DMS 273 (cell line): ENCODE results near the gene TOX2.

Source experiments
- DNase-seq: peaks from one replicate; lab custom pipeline; 2025; ENCODE audit not compliant: unreplicated experiment; lab: John Stamatoyannopoulos, UW

TOX2 gene

DNA sequence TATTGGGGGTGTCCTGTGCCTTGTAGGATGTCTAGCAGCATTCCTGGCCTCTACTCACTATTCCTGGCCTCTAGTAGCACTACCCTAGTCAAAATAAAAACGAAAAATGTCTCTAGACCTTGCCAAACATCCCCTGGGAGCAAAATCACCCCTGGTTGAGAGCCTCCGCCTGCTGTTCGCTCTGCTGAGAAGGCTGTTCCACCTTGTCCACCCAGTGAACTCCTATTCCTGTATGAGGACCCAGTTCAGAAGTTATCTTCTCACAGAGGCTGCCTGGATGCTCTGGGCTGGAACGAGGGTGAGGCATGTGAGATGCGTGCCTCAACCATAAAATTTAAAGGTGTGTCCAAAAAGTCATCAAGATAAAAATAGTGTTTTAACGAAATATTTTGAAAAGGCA, 101.9 kb downstream of the TOX2 start:
- no peak for DNase-seq

DNA sequence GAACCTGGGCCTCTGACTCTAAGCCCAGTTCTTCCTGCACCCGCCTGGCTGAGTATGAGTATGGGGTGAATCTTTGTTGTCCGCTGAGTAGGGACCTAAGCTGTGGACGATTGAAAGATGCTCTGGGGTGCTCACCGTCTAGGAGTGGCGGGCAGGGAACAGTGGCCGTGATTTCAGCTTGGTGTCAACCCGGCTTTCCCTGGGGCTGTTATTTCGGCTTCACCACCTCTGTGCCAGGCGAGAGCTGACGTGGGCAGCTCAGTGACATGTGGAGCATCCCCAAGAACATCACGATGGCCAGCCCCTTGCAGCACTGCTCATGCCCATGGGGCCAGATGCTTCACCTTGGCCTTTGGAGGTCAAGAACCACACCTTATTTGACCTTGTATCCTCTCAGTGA, 102.6 kb downstream of the TOX2 start:
- no peak for DNase-seq

DNA sequence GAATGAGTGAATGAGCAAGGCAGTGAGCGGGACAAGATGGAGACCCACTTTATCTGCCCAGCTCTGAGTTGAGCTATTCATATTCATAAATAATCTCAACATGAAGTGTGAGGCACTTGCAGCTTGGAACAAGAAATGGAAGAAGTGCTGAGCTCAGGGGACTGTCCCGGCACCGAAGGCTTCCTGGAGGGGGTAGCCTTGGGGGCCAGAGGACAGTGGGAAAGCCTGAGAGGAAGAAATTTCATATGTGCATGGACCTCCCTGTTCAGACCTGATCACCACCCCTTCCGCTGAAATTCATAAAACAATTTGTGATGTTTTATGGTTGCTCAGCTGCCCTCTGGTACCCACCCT, 103.2 kb downstream of the TOX2 start:
- DNase-seq = no peak

DNA sequence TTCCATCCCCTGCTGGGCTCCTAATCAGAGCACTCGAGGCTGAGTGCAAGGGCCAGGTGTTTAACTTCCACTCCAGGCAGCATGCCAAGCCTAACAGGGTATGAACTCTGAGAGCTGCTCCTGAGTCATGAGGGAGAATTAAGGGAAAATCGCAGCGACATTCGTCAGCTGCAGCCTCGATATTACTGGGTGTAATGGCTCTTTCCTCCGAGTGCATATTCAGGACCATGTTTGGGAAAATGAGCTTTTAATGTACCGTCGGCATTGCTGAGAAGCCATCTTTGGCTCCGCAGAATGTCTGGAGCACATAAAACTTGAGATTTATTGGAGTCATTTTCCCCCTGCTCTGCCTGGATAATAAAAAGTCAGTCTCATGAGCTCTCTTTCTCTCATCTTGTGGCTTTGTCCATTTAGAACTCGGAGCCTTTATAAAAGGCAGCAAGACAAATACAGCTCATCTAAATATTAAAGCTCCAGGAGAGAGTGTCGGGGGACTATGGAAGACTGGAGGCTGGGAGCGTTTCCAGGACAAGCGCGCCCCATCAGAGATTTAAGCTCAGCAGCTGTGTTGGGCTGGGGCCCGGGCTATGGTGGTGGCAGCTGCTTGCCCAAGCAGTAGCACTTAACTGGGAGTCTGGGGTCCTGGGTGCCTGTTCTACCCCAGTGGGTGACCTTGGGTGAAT, 103.7 kb downstream of the TOX2 start:
- peak; percentile 93 for DNase-seq

DNA sequence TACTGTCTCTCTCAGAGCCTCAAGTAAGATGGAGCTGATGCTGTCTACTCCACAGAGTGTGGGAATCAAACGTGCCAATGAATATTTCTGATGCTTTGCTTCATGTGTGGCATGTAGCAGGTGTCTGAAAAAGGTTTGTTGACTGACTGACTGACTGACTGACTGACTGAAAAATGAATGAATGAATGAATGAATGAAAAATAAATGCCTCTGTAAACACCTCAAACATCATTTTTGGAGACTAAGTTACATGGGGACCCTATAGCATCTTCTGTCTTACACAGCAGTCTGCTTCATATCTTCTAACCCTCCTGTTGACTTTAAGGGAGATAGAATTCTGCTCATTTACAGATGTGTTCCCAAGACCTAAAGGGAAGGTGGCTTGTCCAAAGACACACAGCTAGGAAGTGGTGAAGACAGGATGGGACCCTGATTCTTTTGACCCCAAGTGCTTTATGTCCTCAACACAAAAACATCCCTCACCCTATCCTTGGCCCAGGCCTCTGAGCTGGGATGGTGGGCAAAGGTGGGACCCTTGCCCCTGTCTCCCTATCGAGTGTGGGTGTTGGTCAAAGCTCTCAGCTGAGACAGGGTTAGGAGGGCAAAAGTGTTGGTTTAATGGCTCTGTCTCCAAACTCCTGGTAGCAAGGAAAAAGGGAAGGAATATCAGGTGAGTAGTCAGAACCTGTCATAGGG, 104.4 kb downstream of the TOX2 start:
- no peak for DNase-seq

DNA sequence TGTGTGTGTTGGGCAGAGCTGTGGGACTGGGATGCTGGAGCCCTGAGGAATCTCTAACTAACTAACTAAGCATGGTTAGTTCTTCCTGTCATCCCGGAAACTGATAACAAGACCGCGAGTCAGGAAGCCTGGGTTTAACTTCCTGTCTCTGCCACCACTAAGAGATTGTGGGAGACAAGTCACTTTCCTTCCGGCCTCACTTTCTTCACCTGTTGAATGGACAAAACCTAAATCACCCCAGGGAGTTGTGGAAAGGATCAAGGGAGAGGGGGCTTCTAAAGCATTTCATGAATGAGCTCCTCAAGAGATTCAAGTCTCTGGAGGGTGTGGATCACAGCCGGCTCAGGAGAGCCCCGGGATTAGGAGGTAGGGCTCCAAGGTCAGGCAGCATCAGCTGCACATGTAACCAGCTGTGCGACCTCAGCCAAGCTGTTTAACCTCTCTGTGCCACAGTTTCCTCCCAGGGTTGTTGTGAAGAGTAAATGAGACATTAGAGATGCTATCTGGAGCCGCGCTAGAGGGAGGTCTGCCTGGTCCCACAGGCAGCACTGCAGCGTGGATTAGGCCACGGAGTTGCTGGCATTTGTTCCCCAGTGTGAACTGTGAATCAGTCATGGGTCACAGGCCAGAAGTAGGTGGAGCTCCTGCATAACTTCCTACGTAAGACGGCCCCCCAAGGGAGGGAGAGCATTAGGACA, 105.1 kb downstream of the TOX2 start:
- no peak for DNase-seq

DNA sequence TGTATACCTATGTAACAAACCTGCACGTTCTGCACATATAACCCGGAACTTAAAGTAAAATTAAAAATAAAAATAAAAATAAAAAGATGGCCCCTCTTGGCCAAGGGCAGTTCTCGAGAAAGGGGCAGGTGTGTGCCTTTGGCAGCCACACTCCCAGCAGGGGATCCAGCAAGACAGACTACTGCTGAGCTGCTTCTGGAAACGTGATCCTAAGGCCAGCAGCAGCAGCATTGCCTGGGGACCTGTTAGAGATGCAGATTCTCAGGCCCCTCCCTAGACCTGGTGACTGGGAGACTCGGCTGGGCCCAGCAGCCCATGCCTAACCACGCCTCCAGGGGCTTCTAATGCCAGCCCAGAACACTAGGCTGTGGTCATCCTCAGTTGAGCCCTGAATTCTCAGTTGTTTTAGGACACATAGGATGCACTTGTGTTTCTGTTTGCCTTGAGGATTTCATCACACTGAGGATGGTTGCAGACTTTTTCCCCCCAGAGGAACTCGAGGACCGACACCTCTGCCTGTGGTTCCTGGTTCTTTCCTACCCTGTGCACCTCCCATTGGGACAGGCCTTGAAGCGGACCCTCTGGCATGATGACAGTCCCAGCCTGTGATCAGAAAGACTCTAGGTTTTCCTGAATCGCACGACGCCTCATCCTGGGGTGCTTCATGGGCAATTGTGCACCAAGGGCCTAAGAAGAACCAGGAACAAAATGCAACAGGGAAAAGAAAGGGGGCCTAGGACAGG, 105.9 kb downstream of the TOX2 start:
- no peak for DNase-seq

DNA sequence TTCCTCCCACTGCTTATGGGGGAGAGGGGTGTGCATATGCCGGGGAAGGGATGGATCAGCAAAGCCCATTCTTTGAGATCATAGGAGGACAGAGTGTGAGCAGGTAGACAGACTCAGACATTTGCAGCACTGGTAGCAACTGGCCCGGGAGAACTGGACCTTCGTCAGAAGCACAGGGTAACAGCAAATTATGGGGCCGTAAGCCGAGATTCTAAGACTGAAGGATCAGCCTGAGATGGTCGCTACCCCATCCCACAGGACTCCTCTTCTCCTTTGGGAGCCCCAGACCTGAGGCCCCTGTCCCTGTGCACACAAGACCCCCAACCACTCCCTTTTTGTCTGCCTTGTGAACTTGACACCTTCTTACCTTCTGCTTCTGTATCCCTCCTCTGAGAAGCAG, 106.5 kb downstream of the TOX2 start:
- DNase-seq = no peak

DNA sequence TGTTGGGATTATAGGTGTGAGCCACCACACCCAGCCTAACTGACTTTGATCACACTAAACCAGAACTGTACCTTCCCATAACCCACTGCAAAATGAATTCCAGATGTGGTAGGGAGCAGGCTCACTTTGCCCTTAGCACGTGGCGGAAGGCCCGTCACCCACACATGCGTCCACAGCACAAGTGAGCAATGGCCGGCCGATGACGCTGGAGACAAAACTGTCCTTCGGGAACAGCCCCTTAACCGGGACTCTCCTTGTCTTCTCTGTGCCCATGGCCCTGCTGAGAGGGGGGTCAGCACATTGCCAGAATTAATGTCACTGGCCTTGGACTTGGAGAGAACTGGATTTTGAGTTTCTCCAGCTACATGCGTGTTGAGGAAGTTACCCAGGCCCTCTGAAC, 107.2 kb downstream of the TOX2 start:
- DNase-seq = no peak

DNA sequence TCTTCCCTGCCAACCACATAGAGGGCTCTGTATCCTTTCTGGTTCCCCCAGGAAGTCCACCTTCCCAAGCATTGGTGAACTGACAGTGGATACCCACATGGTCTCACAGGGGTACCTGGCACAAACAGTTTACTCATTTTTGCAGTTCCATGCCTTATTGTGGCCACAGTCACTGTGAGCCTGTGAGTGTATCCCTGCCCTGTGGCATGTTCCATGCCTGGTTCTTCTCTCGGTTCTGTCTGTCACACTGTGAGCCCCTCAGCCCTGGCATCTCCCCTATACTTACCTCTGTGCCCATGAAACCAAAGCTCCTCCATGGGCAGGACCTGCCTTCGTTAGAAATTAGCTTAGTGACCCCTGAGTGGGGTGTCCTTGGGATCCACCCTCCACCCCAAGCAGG, 107.8 kb downstream of the TOX2 start:
- DNase-seq = no peak

DNA sequence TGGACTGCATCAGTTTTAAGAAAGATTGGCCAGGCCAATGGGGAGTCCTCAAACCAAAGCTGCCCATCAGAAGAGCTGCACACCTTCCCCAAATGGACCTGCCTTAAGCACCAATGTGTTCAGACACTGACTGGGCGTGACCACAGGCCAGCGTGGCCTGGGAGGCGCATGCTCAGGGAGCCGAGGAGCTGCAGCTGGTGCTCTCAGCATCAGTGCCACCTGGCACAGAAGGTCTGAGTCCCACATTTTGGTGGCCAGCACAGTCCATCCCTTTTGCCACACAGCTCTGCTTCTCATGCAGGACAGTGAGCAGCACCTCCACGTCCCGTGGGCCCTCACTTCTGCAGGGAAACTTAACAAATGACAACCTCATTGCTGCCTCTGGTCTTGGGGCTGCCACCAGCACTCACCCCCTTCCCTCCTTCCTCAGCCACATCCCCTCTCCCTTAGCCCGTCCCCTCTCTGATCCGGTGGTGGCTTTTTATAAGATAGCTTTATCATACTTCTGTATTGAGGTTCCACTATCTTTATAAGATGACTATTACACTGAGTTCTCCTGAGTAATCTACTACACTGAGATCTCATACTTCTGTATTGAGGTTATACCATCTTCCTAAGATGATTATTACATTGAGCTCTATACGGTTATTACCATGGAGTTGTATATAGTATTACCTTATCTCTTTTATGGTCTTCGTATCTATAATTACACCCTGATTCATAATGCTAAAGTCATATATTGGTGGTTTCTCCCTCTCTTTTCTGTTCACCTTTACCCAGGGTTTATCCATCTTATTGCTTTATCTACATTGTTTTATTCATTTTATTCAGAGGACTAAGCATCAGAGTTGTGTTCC, 109.1 kb downstream of the TOX2 start:
- DNase-seq = no peak

DNA sequence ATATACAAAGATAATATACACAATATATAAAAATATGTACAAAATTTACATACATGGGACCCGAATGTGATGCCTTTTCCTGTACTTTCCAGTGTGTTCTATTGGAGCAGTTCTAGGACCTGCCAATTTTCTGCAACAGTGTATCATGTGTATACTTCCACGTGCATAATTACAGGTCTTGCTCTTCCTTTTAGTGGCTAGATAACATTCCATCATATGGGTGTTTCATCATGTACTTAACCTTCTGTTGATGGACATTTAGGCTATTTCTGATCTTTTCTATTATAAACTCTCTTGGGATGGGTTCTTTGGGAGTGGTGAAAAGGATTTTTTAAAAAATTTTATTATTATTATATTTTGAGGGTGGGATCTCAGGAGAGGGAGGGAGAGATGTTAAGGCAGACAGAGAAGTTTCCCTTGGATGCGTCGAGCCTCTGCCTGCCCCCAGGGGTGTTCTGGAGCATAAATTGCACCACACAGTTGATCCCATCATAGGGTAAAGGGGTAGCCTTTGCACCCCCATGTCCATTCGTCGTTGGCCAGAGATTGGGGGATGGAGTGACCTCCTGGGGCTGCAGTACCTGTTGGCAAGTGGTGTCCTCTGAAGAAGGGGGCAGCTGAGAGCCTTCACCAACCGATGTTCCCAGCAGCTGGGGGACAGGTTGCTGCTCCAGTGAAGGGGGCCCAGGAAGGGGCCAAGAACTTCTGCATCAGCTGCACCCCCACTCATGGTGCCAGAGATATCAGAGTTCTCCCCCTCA, 110.3 kb downstream of the TOX2 start:
- no peak for DNase-seq

DNA sequence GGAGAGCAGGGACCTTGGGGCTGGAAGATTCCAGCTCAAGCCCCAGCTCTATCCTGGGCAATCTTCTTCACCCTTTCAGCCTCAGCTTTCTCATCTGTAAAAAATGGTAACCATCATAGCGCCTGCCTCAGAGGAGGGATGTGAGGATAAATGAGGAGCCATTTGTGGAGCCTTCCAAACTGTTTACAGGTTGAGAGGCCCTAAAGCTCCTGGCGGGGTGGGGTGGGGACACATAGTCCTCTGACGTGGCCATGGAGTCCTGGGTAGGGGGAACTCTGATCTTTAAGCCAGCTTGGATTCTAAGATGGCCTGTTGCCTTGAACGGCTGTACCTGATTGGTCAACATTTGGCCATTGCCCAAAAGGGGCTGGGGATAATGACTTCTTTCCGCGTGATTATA, 111.1 kb downstream of the TOX2 start:
- no peak for DNase-seq

DNA sequence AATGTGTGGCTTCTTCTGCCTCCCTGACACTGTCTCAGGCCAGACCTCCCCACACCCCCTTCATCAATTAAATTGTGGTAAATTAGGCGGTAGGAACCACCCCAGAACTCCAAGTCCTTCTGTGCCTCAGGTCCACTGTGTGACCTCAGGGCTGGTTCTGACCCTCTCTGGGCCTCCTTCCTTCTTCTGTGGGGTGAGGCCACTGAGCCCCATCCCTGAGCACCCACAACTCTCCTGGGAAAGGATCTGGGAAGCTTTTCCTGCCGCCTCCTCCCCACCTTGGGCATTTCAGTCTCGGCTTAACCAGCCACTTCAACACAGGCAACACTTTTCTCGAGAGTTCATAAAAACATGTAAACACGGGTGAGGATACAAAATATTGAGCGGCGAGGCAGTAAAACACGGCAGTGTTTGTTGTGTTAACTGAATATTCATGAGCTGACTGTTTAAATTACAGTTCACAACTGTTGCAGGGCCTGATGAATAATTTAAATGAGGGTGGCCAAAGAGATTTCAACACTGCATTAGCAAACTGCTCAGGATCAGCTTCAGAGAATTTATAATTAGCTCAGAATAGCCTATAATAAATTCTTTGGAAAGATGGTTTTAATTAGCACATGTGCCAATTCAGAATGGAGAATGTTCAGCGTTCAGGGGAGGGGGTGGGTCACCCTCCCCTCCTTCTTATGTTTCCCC, 112.1 kb downstream of the TOX2 start:
- peak; percentile 34 for DNase-seq

DNA sequence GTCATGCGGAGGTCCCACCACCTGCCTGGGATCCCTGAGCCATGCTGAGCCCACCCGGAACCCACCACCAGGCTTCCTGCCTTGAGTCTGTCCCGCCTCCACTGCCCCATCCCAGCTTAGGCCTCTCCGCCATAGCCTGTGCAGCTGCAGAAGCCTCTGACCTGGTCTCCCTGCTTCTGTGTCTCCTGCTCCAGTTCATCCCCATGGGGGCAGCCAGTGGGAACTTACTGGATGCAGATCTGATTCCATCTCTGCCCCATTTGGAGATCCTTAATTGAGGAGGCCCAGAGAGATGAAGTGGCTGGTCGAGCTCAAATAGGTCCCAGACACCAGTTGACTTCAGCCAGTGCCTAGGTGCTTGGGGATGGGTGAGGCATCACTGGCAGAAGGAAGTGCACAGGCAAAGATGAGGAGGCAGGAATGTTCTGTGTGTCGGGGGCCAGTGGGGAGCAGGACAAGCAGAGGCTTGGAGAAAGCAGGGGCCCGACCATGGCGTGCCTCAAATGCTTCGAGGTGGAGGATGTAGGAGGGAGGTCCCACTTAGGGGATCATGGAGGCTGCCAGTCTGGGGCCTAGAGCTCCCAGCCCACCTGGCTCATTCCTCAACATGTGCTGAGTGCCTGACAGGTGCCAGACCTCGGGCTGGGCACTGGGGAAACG, 112.8 kb downstream of the TOX2 start:
- DNase-seq = no peak

DNA sequence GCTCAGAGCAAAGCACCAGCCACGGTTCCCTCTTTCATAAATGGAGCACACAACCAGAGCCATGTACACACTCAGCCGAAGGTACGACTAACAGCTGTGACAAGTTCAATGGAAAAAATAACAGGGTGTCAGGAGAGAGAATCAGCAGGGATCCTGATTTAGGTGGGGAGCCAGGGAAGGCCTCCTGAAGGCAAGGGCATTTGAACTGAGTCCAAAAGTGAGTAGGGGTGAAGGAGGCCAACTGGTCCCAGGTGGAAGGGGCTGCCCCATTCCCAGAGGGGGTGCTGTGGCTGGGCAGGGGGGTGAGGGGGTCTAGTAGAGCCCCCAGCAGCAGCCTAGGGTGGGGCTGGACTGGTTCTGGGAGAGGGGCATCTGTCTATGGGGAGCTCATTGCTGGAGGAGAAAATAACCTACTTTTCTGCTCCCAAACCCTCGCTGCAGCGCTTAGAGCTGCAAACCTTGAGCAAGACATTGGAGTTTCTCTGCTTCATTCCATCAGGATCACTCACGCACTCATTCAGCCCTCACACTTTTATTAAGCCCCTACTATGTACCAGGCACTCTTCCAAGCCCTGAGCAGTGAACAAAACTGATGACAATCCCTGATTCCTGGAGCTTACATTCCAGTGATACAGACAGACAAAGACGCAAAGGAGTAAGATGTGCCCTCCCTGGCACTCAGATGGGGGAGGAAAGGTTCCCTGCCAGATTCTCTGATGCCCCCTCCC, 113.5 kb downstream of the TOX2 start:
- DNase-seq = no peak

DNA sequence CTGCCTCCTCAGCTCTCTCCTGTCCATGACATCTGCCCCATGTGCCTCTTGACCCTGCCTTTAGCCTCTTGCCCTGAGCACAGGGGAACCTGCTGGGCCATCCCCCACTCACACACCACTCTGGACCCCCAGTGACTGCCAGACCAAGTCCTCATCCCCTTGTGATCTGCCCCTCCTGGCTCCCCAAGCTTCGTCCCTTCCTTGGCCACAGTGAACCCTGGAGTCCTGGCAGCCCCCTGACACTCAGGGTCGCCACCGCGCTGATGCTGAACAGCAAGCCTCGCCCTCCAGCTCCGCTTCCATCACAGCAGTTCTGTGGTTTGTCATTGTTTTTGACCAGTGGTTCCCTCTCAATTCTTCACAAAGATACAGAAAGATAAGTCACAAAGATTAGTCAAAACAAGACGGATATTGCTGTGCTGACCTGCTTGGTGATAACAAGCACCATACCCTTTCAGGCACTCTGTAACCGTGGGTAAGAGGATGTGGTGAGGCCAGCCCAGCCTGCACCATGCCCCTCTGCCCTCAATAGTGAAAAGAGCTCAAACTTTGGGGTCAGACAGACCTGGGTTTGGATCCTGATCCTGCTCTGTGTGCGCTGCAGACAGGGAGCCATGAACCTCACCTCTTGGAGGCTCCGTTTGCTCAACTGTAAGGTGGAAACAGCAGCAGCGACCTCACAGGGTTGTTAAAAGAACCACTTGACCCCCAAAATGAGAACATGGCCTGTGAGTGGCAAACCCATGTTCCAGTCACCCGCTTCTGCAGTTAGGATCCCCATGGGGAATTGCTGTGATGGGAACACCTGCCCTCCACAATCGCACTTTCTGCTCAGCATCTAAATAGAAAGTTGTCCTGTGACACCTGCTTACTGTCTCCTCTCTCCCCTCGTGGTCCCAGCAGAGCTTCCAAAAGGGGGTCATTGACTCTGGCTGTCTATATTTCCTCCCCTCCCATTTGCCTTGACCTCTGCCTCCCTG, 114.5 kb downstream of the TOX2 start:
- no peak for DNase-seq
